HG02885 (cell line): Measurements from ENCODE around the gene C4orf50.

Experiments used
- ATAC-seq: cut with Tn5 transposase; IDR thresholded peaks from one replicate; pipeline ENCODE4 v1.9.1; 2021; ENCODE audit warnings: mild to moderate bottlenecking; ENCODE audit not compliant: unreplicated experiment, poor library complexity

C4orf50 gene

DNA sequence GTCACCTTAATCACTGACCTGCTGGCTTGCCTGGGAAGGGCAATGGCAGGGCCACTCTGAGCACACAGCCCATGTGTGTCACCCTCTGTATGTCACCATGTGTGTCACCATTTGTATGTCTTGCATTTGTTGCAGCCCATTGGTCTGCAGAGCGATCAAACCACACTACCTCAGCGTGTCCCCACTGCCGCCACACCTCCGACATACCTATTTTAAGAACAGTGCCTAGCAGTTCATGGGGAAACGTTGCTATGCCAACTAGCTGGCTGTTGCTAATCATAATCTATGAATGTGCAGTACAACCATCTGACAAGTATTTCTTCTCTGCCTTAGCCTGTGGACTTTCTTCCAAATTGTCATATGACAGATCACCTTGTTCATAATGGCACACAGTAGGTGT is 117.4 kb downstream of the C4orf50 start:
- ATAC-seq, result no peak

GRCh38 chr4:5899881-5900280 is 118.3 kb downstream of the C4orf50 start:
- ATAC-seq, result no peak

DNA sequence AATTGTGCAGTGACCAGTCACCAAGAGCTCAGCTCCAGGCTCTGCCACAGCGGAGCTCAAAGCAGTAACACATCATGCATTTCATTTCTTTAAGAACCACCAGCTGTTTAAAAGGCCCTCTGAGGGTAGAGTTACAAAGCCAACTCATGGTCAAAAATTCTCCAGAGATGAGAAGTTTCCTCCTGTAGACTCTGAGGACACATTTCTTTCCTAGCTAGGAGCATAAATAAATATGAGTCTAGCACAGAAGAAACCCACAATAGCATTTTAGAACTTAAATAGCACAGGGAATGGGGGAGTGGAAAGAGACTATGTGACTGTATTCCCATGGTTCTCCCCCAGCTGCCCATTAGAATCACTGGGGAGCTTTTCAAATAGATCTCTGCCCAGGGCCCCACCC is 118.8 kb downstream of the C4orf50 start:
- ATAC-seq, result no peak

DNA sequence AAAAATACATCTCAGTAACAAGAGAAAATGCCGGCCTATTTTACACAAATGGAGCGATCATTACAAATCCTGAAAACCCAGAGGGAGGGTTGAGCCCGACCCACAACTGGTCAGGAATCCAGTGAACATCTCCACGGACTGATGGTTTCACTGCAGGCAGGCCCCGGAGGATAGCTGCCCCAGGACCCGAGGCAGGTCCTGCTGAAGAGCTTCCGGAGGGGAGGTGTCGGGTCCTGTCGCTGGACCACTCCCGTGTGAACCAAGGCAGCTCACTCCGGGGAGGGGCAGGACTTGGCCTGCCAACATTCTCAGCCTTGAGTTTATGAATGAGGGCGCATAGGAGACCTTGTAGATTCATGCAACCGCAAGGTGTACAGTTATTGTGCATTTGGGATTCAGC is 120.6 kb downstream of the C4orf50 start:
- ATAC-seq, result no peak

DNA sequence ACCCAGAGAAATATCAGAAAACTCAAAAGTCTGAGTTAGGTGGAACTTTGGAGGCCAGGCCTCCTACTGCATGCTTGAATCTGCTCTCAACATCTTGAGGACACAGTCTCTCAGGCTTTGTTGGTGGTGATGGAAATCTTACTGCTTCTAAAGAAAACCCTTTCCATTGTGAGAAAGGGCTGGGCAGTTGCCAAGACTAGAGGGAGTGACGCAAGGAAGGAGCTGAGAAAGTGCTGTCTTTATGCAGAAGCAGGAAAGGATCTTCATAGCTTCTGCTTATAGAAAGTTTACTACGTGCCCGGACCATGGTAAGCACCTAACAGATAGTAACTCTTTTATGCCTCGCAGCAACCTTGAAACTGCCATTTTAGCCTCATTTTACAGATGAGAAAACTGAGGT is 122.9 kb downstream of the C4orf50 start:
- no peak for ATAC-seq

GRCh38 chr4:5894266-5894665 is 124.0 kb downstream of the C4orf50 start:
- ATAC-seq, result no peak

DNA sequence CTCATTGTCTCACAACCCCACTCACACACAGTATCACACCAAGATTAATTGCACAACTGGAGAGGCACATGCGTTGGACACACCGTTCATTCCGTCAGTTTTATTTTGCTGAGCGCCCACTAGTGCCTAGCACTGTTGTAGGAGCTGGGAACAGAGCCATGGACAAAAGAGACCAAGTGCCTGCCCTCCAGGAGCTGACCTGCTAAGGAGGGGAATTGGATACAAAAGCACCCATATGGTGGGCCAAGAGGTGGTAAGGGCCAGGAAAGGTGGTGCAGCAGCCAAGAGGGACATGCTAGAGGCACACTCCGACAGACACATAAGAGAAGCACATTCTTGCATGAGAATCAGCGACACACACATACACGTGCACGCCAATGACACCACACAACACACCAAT is 124.6 kb downstream of the C4orf50 start:
- ATAC-seq, result no peak

DNA sequence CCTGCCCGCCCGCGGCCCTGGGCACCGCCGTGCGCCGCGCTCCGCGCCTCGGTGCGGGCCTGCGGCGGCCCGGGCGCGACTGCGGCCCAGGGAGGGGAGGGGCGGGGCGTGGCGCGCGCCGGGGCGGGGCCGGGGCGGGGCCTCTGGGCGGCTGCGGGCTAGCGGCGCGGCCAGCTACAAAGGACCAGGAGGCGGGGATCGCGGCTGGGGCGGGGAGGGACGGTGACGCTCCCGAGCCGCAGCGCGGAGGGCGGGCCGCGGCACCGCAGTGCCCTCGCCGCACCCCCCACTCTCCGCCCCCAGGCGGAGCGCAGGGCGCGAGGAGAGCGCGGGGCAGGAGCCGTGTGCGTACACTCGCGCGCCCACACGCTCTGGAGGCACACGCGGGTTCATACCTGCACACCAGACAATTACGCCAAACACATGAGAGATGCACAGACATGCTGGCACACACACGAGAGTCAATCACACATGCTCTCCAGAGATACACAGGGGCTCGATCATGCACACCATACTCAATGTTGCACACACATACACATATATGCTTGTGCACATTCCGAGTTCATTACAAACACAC is 125.1 kb downstream of the C4orf50 start, which contains the start of gene CRMP1:
Gene CRMP1, minus strand, starts transcription at position 83 of the 577 bp plus-strand sequence. CDS start 117 bp downstream, outside the sequence.
- no peak for ATAC-seq

- ATAC-seq, result no peak
These were observed 125.8 kb downstream of the C4orf50 start for GRCh38 chr4:5892323-5893003.

GRCh38 chr4:5891563-5892322 is 126.5 kb downstream of the C4orf50 start:
- no peak for ATAC-seq

DNA sequence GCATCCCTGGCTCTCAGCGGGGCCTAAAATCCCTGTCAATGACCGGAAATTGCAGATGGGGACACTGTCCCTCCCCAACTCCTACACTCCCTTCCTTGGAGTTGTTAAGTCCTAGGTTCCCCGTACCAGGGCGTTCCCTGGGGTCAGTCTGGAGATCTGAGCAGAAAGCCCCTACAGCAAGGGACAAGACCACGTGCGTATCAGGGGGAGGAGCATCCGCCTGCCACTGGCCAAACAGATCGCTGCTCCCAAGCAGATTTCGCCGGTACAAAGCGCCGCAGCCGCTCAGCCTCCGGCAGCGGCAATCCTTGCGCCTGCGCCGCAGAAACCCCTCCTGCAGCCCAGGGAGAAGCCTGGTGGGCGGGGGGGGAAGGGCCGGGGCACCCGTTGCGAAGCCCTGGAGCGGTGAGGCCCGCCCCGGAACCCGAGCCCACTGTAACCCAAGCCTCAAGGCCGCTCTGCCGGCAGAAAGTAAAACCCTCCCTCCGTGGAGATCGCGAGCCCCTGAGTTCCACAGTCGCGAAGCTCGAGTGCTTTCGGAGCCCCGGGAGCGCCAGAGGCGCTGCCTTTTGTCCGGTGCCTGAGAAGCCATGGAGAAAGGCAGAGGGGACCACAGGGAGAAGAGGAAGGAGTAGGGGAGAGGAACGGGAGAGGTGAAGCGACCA is 128.0 kb downstream of the C4orf50 start:
- ATAC-seq, result no peak

GRCh38 chr4:5889002-5889696 is 129.1 kb downstream of the C4orf50 start:
- ATAC-seq, result no peak

DNA sequence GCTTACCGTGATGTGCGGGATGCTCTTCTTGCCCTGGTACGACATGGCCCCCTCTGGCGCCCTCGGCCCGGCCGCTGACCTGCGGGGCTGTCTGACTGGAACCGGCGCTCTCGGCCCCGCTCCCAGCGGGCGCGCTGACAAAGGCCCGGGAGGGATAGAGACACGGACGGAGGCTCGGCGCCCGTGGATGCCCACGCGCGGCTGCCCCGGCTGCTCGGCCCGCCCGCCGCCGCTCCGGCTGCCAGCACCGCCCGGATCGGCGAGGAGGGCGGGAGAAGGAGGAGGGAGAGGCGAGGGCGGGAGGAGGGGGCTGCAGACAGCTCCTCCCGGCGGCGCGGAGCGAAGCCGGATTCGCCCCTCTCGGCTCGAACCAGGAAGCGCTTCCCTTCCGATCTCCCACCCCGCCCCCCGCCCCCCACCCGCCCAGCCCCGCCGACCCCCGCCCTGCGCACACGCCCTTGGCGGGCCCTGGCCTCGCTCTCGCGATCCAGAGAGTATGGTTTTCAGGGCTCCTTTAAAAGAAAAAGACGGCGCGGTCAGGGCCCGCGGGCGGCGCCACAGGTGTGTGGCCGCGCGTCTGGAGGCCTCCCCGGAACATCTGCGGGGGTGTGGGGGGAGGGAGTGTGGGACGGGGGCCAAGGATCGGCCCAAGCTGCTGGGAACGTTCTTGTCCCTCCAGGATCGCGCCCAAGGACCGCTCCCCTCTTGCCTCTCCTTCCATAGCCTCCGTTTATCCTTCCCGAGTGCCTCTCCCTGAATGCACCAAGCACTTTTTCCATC is 129.8 kb downstream of the C4orf50 start:
- no peak for ATAC-seq

GRCh38 chr4:5887361-5888221 is 130.6 kb downstream of the C4orf50 start:
- no peak for ATAC-seq

DNA sequence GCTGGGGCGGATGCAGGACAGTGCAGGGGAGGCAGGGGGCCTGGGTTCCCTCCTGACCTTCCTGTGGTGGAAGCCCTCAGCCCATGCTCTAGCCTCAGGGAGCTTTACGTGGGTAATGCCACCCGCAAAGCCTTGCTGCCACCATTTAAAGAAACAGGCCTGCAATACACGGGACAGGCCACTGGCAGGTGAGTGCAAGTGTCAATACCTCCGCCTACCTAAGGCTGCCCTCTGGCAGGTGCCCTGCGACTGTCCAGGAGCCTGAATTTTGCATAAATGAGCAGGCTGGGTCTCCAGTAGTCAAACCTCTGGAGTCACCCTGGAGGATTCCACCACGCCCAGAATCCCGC is 131.2 kb downstream of the C4orf50 start:
- ATAC-seq, result no peak

- ATAC-seq, result no peak
These were observed 132.5 kb downstream of the C4orf50 start for GRCh38 chr4:5885733-5886132.

GRCh38 chr4:5884796-5885195 is 133.4 kb downstream of the C4orf50 start:
- ATAC-seq, result no peak

- ATAC-seq, result no peak
These were observed 134.3 kb downstream of the C4orf50 start for GRCh38 chr4:5883916-5884315.

- ATAC-seq, result no peak
These were observed 135.3 kb downstream of the C4orf50 start for GRCh38 chr4:5882947-5883346.
